ENCODE data around the gene TSPAN10. TPM values are rescaled to one million over a fixed set of nuclear protein-coding genes. Genes with fewer than 3 reads are reported as not detected.

TSPAN10 gene
- polyA plus RNA-seq, 1 donor from 2014 or later = not detected

GRCh38 chr17:81638683-81639082 is 1.7 kb downstream of the TSPAN10 start:
- no peaks in the 10 kb centered on the region for H4K20me1 ChIP-seq (ENCODE audit: insufficient read depth)
- peaks cover 26% of the 10 kb centered on the region for H3K79me2 ChIP-seq (replicated peaks; ENCODE audit: insufficient read depth, low read length)
- H2AFZ ChIP-seq (ENCODE audit: low read depth, low read length) = no peak overlapping the region
- H3K4me2 ChIP-seq (ENCODE audit: low read length) = no peak overlapping the region
- H3K27ac ChIP-seq (ENCODE audit: low read length) = no peak overlapping the region
- TF ChIP-seq EP300 (conservative IDR thresholded peaks at IDR 0.05; ENCODE audit: poor library complexity, severe bottlenecking) (no peak), TAF1 (IDR thresholded peaks at IDR 0.05; ENCODE audit: low read depth) (no peak), SMC3 (conservative IDR thresholded peaks at IDR 0.05; ENCODE audit: poor library complexity) (no peak), RAD21 (conservative IDR thresholded peaks at IDR 0.05) (no peak)
- TF ChIP-seq, protein P1, sequence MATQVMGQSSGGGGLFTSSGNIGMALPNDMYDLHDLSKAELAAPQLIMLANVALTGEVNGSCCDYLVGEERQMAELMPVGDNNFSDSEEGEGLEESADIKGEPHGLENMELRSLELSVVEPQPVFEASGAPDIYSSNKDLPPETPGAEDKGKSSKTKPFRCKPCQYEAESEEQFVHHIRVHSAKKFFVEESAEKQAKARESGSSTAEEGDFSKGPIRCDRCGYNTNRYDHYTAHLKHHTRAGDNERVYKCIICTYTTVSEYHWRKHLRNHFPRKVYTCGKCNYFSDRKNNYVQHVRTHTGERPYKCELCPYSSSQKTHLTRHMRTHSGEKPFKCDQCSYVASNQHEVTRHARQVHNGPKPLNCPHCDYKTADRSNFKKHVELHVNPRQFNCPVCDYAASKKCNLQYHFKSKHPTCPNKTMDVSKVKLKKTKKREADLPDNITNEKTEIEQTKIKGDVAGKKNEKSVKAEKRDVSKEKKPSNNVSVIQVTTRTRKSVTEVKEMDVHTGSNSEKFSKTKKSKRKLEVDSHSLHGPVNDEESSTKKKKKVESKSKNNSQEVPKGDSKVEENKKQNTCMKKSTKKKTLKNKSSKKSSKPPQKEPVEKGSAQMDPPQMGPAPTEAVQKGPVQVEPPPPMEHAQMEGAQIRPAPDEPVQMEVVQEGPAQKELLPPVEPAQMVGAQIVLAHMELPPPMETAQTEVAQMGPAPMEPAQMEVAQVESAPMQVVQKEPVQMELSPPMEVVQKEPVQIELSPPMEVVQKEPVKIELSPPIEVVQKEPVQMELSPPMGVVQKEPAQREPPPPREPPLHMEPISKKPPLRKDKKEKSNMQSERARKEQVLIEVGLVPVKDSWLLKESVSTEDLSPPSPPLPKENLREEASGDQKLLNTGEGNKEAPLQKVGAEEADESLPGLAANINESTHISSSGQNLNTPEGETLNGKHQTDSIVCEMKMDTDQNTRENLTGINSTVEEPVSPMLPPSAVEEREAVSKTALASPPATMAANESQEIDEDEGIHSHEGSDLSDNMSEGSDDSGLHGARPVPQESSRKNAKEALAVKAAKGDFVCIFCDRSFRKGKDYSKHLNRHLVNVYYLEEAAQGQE (IDR thresholded peaks at IDR 0.05; ENCODE audit: borderline replicate concordance) = no peak
- H3K9me3 ChIP-seq (ENCODE audit: low read length) = no peaks in the 10 kb centered on the region
- no peaks in the 10 kb centered on the region for H3F3A ChIP-seq (ENCODE audit: insufficient read depth, low read length, poor library complexity, severe bottlenecking)
- H3K4me3 ChIP-seq (ENCODE audit: low read length) = no peak overlapping the region
- H3K9ac ChIP-seq (ENCODE audit: low read length) = no peak overlapping the region
- no peaks in the 10 kb centered on the region for H3K36me3 ChIP-seq (ENCODE audit: insufficient read depth, low read length)
- H3K9me2 ChIP-seq (ENCODE audit: insufficient read depth, low read length) = no peaks in the 10 kb centered on the region
- H3K27me3 ChIP-seq (ENCODE audit: insufficient read depth, low read depth, low read length) = no peaks in the 10 kb centered on the region

DNA sequence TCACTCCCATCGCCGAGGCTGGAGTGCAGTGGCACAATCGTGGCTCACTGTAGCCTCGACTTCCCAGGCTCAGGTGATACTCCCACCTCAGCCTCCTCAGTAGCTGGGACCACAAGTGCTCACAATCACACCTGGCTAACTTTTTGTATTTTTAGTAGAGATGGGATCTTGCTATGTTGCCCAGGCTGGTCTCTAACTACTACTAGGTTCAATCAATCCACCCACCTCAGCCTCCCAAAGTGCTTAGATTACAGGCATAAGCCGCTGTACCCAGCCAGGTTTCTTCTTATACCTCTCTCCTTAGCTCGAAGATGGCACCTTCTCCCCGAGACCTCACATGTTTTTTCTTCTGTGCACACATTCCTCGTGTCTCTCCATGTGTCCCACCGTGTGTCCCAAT is 3.0 kb downstream of the TSPAN10 start:
- no peak overlapping the region for H3K4me2 ChIP-seq (ENCODE audit: low read length)
- H3K4me3 ChIP-seq (ENCODE audit: low read length) = no peak overlapping the region
- H3K27me3 ChIP-seq (ENCODE audit: insufficient read depth, low read depth, low read length) = no peaks in the 10 kb centered on the region
- TF ChIP-seq MXI1 (conservative IDR thresholded peaks at IDR 0.05; ENCODE audit: poor library complexity, severe bottlenecking) (no peak), EP300 (conservative IDR thresholded peaks at IDR 0.05; ENCODE audit: poor library complexity, severe bottlenecking) (no peak), EZH2 (IDR thresholded peaks at IDR 0.05; ENCODE audit: borderline replicate concordance, insufficient read depth, low read length, poor library complexity, severe bottlenecking) (no peak), RAD21 (conservative IDR thresholded peaks at IDR 0.05) (no peak), SMC3 (conservative IDR thresholded peaks at IDR 0.05; ENCODE audit: poor library complexity) (no peak)
- TF ChIP-seq, protein P1 (IDR thresholded peaks at IDR 0.05; ENCODE audit: borderline replicate concordance) = no peak
- TF ChIP-seq, protein P2, sequence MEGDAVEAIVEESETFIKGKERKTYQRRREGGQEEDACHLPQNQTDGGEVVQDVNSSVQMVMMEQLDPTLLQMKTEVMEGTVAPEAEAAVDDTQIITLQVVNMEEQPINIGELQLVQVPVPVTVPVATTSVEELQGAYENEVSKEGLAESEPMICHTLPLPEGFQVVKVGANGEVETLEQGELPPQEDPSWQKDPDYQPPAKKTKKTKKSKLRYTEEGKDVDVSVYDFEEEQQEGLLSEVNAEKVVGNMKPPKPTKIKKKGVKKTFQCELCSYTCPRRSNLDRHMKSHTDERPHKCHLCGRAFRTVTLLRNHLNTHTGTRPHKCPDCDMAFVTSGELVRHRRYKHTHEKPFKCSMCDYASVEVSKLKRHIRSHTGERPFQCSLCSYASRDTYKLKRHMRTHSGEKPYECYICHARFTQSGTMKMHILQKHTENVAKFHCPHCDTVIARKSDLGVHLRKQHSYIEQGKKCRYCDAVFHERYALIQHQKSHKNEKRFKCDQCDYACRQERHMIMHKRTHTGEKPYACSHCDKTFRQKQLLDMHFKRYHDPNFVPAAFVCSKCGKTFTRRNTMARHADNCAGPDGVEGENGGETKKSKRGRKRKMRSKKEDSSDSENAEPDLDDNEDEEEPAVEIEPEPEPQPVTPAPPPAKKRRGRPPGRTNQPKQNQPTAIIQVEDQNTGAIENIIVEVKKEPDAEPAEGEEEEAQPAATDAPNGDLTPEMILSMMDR (IDR thresholded peaks at IDR 0.05; ENCODE audit: poor library complexity, severe bottlenecking) = no peak
- no peaks in the 10 kb centered on the region for H4K20me1 ChIP-seq (ENCODE audit: insufficient read depth)
- H3K27ac ChIP-seq (ENCODE audit: low read length) = no peak overlapping the region
- H3K9me2 ChIP-seq (ENCODE audit: insufficient read depth, low read length) = no peaks in the 10 kb centered on the region
- H3K9me3 ChIP-seq (ENCODE audit: low read length) = no peaks in the 10 kb centered on the region
- no peaks in the 10 kb centered on the region for H3F3A ChIP-seq (ENCODE audit: insufficient read depth, low read length, poor library complexity, severe bottlenecking)
- H3K36me3 ChIP-seq (ENCODE audit: insufficient read depth, low read length) = no peaks in the 10 kb centered on the region
- H3K79me2 ChIP-seq (replicated peaks; ENCODE audit: insufficient read depth, low read length) = peaks cover 16% of the 10 kb centered on the region
- no peak overlapping the region for H2AFZ ChIP-seq (ENCODE audit: low read depth, low read length)
- no peak overlapping the region for H3K9ac ChIP-seq (ENCODE audit: low read length)

Data from neural cell (in vitro differentiated cells).